NCI-H2081 (cell line): ENCODE data around the gene MAP1LC3B2.

Experiments used
- DNase-seq, 2 experiments: peaks; one replicate each; lab custom pipeline; 2025; lab: John Stamatoyannopoulos, UW

Gene MAP1LC3B2

GRCh38 chr12:116559162-116559935 is at the start of gene MAP1LC3B2:
Gene MAP1LC3B2 (plus strand): TSS chr12:116559381. CDS start chr12:116575943, 16,562 bp downstream.
- DNase-seq: no peak

- DNase-seq: no peak
Measured at GRCh38 chr12:116513944-116514343, 45.2 kb upstream of the MAP1LC3B2 start.

GRCh38 chr12:116515684-116516083 is 43.5 kb upstream of the MAP1LC3B2 start:
- no peak for DNase-seq

GRCh38 chr12:116516657-116517056 is 42.5 kb upstream of the MAP1LC3B2 start:
- no peak for DNase-seq

GRCh38 chr12:116517431-116518045 is 41.6 kb upstream of the MAP1LC3B2 start:
- no peak for DNase-seq

- DNase-seq: no peak
Measured at GRCh38 chr12:116520225-116520760, 38.9 kb upstream of the MAP1LC3B2 start.

GRCh38 chr12:116520801-116521471 is 38.2 kb upstream of the MAP1LC3B2 start:
- DNase-seq: no peak

- no peak for DNase-seq
Measured at GRCh38 chr12:116524311-116524710, 34.9 kb upstream of the MAP1LC3B2 start.

- no peak for DNase-seq
Measured at GRCh38 chr12:116524964-116525379, 34.2 kb upstream of the MAP1LC3B2 start.

- no peak for DNase-seq
Measured at GRCh38 chr12:116525418-116526001, 33.7 kb upstream of the MAP1LC3B2 start.

GRCh38 chr12:116528065-116528464 is 31.1 kb upstream of the MAP1LC3B2 start:
- no peak for DNase-seq

- DNase-seq: no peak
Measured at GRCh38 chr12:116528498-116528897, 30.7 kb upstream of the MAP1LC3B2 start.

GRCh38 chr12:116529048-116529447 is 30.1 kb upstream of the MAP1LC3B2 start:
- no peak for DNase-seq

GRCh38 chr12:116529686-116530085 is 29.5 kb upstream of the MAP1LC3B2 start:
- DNase-seq: no peak

GRCh38 chr12:116532428-116532827 is 26.8 kb upstream of the MAP1LC3B2 start:
- no peak for DNase-seq

GRCh38 chr12:116532986-116533342 is 26.2 kb upstream of the MAP1LC3B2 start:
- no peak for DNase-seq

GRCh38 chr12:116533343-116534251 is 25.6 kb upstream of the MAP1LC3B2 start:
- peak; percentile 26 to 45 for DNase-seq

GRCh38 chr12:116534311-116535121 is 24.7 kb upstream of the MAP1LC3B2 start:
- DNase-seq: no peak

- no peak for DNase-seq
Measured at GRCh38 chr12:116535241-116535640, 23.9 kb upstream of the MAP1LC3B2 start.
